IPS DF 6.9 (cell line): ENCODE data around the gene PFN2.

Experiments used
- DNase-seq: peaks from one replicate; pipeline ENCODE4 v3.0.0-alpha.2; 2013; ENCODE audit warnings: low read depth, low spot score
- H3K27ac ChIP-seq: one replicate; pipeline ENCODE4 v1.5.1; 2013; ENCODE audit warnings: low read length, control low read depth
- H3K27me3 ChIP-seq: 2 replicates; pipeline ENCODE4 v1.6.1; 2013; ENCODE audit warnings: mild to moderate bottlenecking, low read length; ENCODE audit not compliant: control insufficient read depth, insufficient read depth
- H3K36me3 ChIP-seq: 2 replicates; pipeline ENCODE4 v1.6.1; 2013; ENCODE audit warnings: low read length; ENCODE audit not compliant: control insufficient read depth, insufficient read depth
- H3K4me1 ChIP-seq: 2 replicates; pipeline ENCODE4 v1.6.1; 2013; ENCODE audit warnings: low read length; ENCODE audit not compliant: control insufficient read depth, insufficient read depth
- H3K4me3 ChIP-seq: 2 replicates; pipeline ENCODE4 v1.5.1; 2013; ENCODE audit warnings: mild to moderate bottlenecking, low read length
- H3K9me3 ChIP-seq: 2 replicates; pipeline ENCODE4 v1.6.1; 2013; ENCODE audit warnings: low read length, inconsistent platforms; ENCODE audit not compliant: control insufficient read depth, insufficient read depth
- WGBS: extraction: QIAGEN DNeasy Blood & Tissue Kit; methylation state at CpG from one replicate; pipeline ENCODE4 v1.1.7; 2013; ENCODE audit warnings: mixed read lengths, missing lambda C conversion rate; ENCODE audit not compliant: insufficient read length, insufficient coverage; 5-methylcytosine and 5-hydroxymethylcytosine counted together

PFN2 gene

GRCh38 chr3:149968216-149968615 lies 2.5 kb downstream of the PFN2 start:
- H3K9me3 ChIP-seq: no peaks in the 10 kb centered on the region
- no peak for DNase-seq
- no peak overlapping the region for H3K27ac ChIP-seq
- H3K4me3 ChIP-seq: no peak overlapping the region
- H3K27me3 ChIP-seq: no peaks in the 10 kb centered on the region
- peaks cover 9% of the 10 kb centered on the region; the same call in 1 of the 2 replicates for H3K36me3 ChIP-seq
- H3K4me1 ChIP-seq: no peaks in the 10 kb centered on the region
- WGBS: no CpG with 5 or more reads among the region's 8 CpGs

GRCh38 chr3:149967086-149967685 lies 3.5 kb downstream of the PFN2 start:
- DNase-seq: no peak

GRCh38 chr3:149965278-149965677 lies 5.4 kb downstream of the PFN2 start:
- DNase-seq: no peak
- Histone ChIP-seq H3K4me1 (no peaks in the 10 kb centered on the region), H3K9me3 (no peaks in the 10 kb centered on the region), H3K4me3 (no peak overlapping the region), H3K27me3 (no peaks in the 10 kb centered on the region), H3K27ac (no peak overlapping the region), H3K36me3 (peaks cover 9% of the 10 kb centered on the region; the same call in 1 of the 2 replicates)

More at GRCh38 chr3:149967086-149967685, 3.5 kb downstream of the PFN2 start:
- no peaks in the 10 kb centered on the region for H3K27me3 ChIP-seq
- no CpG with 5 or more reads among the region's 9 CpGs for WGBS
- H3K4me3 ChIP-seq: no peak overlapping the region
- H3K27ac ChIP-seq: no peak overlapping the region
- no peaks in the 10 kb centered on the region for H3K4me1 ChIP-seq
- H3K36me3 ChIP-seq: peaks cover 9% of the 10 kb centered on the region; the same call in 1 of the 2 replicates
- no peaks in the 10 kb centered on the region for H3K9me3 ChIP-seq

GRCh38 chr3:149964291-149964690 lies 6.4 kb downstream of the PFN2 start:
- no peak for DNase-seq
- Histone ChIP-seq H3K36me3 (peaks cover 9% of the 10 kb centered on the region; the same call in 1 of the 2 replicates), H3K4me3 (no peak overlapping the region), H3K9me3 (no peaks in the 10 kb centered on the region), H3K4me1 (no peaks in the 10 kb centered on the region), H3K27me3 (no peaks in the 10 kb centered on the region), H3K27ac (no peak overlapping the region)

- no peak overlapping the region for H3K27ac ChIP-seq
- H3K4me1 ChIP-seq: no peaks in the 10 kb centered on the region
- no peak overlapping the region for H3K4me3 ChIP-seq
- no peak for DNase-seq
- no CpG with 5 or more reads among the region's 2 CpGs for WGBS
- H3K36me3 ChIP-seq: peaks cover 9% of the 10 kb centered on the region; the same call in 1 of the 2 replicates
- no peaks in the 10 kb centered on the region for H3K27me3 ChIP-seq
- no peaks in the 10 kb centered on the region for H3K9me3 ChIP-seq
These were observed 7.2 kb downstream of the PFN2 start for GRCh38 chr3:149963485-149963884.

- H3K27me3 ChIP-seq: no peaks in the 10 kb centered on the region
- no peaks in the 10 kb centered on the region for H3K4me1 ChIP-seq
- H3K27ac ChIP-seq: no peak overlapping the region
- H3K9me3 ChIP-seq: no peaks in the 10 kb centered on the region
- no peaks in the 10 kb centered on the region; the same call in 1 of the 2 replicates for H3K36me3 ChIP-seq
- no peak overlapping the region for H3K4me3 ChIP-seq
- no peak for DNase-seq
These were observed 11.3 kb downstream of the PFN2 start for GRCh38 chr3:149959443-149959842.

- Histone ChIP-seq H3K27me3 (no peaks in the 10 kb centered on the region), H3K9me3 (no peaks in the 10 kb centered on the region), H3K27ac (no peak overlapping the region), H3K4me3 (no peak overlapping the region), H3K36me3 (no peaks in the 10 kb centered on the region), H3K4me1 (no peaks in the 10 kb centered on the region)
- DNase-seq: no peak
- no CpG with 5 or more reads among the region's 3 CpGs for WGBS
These were observed 12.4 kb downstream of the PFN2 start for GRCh38 chr3:149958171-149958796.

- DNase-seq: no peak
- Histone ChIP-seq H3K4me3 (no peak overlapping the region), H3K4me1 (no peaks in the 10 kb centered on the region), H3K9me3 (no peaks in the 10 kb centered on the region), H3K27ac (no peak overlapping the region), H3K27me3 (no peaks in the 10 kb centered on the region), H3K36me3 (no peaks in the 10 kb centered on the region)
- WGBS: no CpG with 5 or more reads among the region's 3 CpGs
These were observed 13.2 kb downstream of the PFN2 start for GRCh38 chr3:149957361-149958125.

- Histone ChIP-seq H3K4me3 (no peak overlapping the region), H3K27me3 (no peaks in the 10 kb centered on the region), H3K27ac (no peak overlapping the region), H3K4me1 (no peaks in the 10 kb centered on the region), H3K36me3 (no peaks in the 10 kb centered on the region), H3K9me3 (no peaks in the 10 kb centered on the region)
- no CpG with 5 or more reads among the region's 2 CpGs for WGBS
- DNase-seq: no peak
These were observed 15.2 kb downstream of the PFN2 start for GRCh38 chr3:149955449-149955848.

- no peaks in the 10 kb centered on the region for H3K27me3 ChIP-seq
- no peak overlapping the region for H3K27ac ChIP-seq
- no peaks in the 10 kb centered on the region for H3K9me3 ChIP-seq
- no peaks in the 10 kb centered on the region for H3K36me3 ChIP-seq
- H3K4me1 ChIP-seq: no peaks in the 10 kb centered on the region
- no peak overlapping the region for H3K4me3 ChIP-seq
- no peak for DNase-seq
- WGBS: no CpG with 5 or more reads among the region's 1 CpG
These were observed 15.9 kb downstream of the PFN2 start for GRCh38 chr3:149954812-149955211.
